Mucosa of descending colon (tissue), 3 donors: ENCODE data around the gene CSRP3. TPM values are rescaled to one million over a fixed set of nuclear protein-coding genes. Genes with fewer than 3 reads are reported as not detected.

ENCODE experiments used
- ATAC-seq: fragments of 200-7000 bp; cut with Tn5 transposase; one replicate; pipeline ENCODE4 v1.9.1; 2020; ENCODE audit warnings: mild to moderate bottlenecking, moderate library complexity
- DNase-seq, 3 donors: peaks; one replicate each; pipeline ENCODE4 v3.0.0-alpha.2; 2020
- H3K36me3 ChIP-seq: fragments of 200-600 bp; one replicate; pipeline ENCODE4 v1.8.0; 2021; ENCODE audit warnings: low read depth, mild to moderate bottlenecking
- H3K4me1 ChIP-seq: fragments of 200-600 bp; one replicate; pipeline ENCODE4 v1.8.0; 2021; ENCODE audit warnings: low read depth, mild to moderate bottlenecking
- H3K4me3 ChIP-seq: fragments of 200-600 bp; one replicate; pipeline ENCODE4 v1.8.0; 2021; ENCODE audit warnings: mild to moderate bottlenecking
- H3K9me3 ChIP-seq: fragments of 200-600 bp; one replicate; pipeline ENCODE4 v1.8.0; 2021; ENCODE audit warnings: mild to moderate bottlenecking
- intact Hi-C, 2 donors: fragments of 100-400 bp; cut with DNase I in 1 of 2; cut with micrococcal nuclease in 1 of 2; formaldehyde crosslinking; loops; one replicate each; pipeline versions ENCODE4 v1.11.0 to v1.11.1; 2022; cut with DNase I, micrococcal nuclease
- total RNA-seq, 3 donors: library from RNA; stranded (reverse); fragmentation: NEBNext Ultra II Directional in 2 of 3; extraction: Animal tissue kit (Norgen Biotek cat#: 25700) in 2 of 3; gene quantifications; one replicate each; pipeline versions ENCODE4 v1.2.1 to v1.2.4, GENCODE V29; 2021 to 2023
- TF ChIP-seq, protein P1 (sequence below): fragments of 200-600 bp; IDR thresholded peaks from one replicate; pipeline ENCODE4 v1.8.0; 2022; ENCODE audit warnings: antibody characterized with exemption, mild to moderate bottlenecking
- donor health status: DM: no; HTN: no; CAD: no; lungs with moderate emphysema.
- donor health status: DM: no; HTN: no; CAD: no.
- donor health status: DM: no; HTN: yes; CAD: no.

CSRP3 gene
- total RNA-seq, 3 donors from 2014 or later = 0.94 TPM; not detected in 2

DNA sequence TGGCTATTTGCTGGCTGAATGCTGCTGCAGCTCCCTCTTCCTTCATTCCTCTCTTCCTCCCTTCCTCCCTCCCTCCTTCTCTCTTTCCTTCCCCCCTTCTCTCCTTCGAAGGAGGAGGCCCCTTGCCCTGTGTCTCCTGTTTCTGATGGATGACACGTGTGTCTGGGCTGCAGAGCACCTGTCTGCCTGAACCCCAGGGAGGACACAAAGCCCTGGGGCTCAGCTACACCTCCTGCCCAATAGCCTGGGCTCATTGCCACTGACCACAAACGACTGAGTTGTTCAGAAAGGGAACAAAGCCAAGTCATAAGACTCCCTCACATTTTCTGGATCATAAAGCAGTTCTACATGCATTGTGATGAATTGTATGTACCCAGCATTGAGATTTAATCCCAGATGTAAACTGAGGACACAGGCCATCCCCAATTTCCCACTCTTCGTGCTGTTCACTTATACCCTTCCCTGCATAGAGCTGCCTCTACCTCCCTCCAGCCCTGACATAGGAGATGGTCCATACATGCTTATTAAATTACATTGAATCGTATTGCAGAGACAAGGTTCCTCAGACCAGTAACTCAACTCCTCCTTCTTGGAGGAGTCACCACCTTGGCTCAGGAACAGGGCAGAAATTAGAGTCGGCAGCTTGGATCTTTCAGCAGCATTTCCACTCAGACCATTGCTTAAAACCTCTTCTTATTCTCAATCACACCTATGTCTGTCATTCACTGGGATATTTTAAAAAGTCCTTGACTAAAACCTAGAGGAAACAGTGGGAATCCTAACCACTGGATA is 1.2 kb downstream of the CSRP3 start:
- DNase-seq (peak in 2 of 3 donors; percentile 49 to 62), ATAC-seq (peak; percentile 83)
- intact Hi-C loops = no loop called here
- TF ChIP-seq, protein P1, sequence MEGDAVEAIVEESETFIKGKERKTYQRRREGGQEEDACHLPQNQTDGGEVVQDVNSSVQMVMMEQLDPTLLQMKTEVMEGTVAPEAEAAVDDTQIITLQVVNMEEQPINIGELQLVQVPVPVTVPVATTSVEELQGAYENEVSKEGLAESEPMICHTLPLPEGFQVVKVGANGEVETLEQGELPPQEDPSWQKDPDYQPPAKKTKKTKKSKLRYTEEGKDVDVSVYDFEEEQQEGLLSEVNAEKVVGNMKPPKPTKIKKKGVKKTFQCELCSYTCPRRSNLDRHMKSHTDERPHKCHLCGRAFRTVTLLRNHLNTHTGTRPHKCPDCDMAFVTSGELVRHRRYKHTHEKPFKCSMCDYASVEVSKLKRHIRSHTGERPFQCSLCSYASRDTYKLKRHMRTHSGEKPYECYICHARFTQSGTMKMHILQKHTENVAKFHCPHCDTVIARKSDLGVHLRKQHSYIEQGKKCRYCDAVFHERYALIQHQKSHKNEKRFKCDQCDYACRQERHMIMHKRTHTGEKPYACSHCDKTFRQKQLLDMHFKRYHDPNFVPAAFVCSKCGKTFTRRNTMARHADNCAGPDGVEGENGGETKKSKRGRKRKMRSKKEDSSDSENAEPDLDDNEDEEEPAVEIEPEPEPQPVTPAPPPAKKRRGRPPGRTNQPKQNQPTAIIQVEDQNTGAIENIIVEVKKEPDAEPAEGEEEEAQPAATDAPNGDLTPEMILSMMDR = no peak
- Histone ChIP-seq H3K4me3 (no peak overlapping the region), H3K9me3 (no peaks in the 10 kb centered on the region), H3K4me1 (no peaks in the 10 kb centered on the region), H3K36me3 (no peaks in the 10 kb centered on the region)

DNA sequence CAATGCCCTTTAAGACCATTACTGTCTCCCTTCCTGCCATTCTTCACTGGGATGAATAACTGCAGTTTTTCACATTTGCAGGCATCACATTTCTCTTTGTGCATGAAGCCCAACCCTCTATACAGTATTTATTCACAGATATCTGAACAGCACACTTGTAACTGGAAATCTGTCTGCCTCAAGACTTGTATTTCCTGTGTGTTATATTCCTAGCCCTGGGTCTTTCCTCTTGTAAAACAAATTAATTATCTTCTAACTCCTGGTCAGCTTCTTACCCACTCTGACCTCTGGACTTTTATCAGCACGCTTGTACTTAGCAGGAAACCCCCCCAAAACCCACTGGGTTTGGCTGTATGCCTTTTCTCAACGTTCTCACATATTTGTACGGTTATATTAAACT is 2.0 kb downstream of the CSRP3 start:
- no peaks in the 10 kb centered on the region for H3K36me3 ChIP-seq
- no peak overlapping the region for H3K4me3 ChIP-seq
- TF ChIP-seq, protein P1 = no peak
- intact Hi-C loops = no loop called here
- H3K4me1 ChIP-seq = no peaks in the 10 kb centered on the region
- no peaks in the 10 kb centered on the region for H3K9me3 ChIP-seq
- peak; percentile 42 for ATAC-seq
- no peak for DNase-seq

DNA sequence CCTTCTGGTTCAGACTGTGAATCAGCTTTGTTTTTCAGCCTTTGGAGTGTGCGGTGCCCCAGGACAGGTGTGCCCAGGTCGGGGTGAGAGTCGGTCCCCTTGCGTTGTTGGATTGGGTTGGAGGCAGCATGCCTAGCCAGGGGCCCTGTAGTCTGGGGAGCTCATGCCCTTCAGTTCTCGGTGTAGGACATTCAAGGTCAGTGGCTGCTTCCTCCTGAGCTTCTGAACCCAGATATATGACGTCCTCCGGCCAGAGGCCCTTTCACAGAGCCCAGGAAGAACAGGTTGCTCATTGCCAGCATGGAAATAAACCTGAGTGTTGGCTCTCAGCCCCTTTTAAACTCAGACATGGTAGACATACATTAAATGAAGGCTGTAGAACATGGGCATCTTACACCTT is 2.7 kb downstream of the CSRP3 start:
- Histone ChIP-seq H3K36me3 (no peaks in the 10 kb centered on the region), H3K4me3 (no peak overlapping the region), H3K9me3 (no peaks in the 10 kb centered on the region), H3K4me1 (no peaks in the 10 kb centered on the region)
- intact Hi-C loops = no loop called here
- no peak for ATAC-seq
- TF ChIP-seq, protein P1 = no peak
- no peak for DNase-seq

DNA sequence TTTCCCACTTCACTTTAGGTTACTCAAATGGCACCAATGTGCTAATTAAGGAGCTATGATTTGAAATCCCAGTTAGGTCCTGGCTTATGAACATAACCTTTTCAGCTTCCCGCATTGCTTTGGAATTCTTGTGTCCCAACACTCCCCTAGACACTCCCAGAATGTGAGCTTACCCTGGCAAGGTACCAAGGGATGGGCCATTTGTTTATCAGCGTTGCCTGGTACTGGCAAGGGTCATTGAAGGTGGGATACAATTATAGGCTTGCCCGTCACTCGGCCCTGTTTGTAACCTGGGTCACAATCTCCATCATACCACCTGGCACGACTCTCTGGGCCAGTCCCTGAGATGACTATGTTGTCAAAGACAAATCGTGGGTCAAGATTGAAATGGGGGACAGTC is 5.4 kb downstream of the CSRP3 start:
- DNase-seq = peak in 2 of 3 donors; percentile 35 to 59
- Histone ChIP-seq H3K4me3 (no peak overlapping the region), H3K4me1 (no peaks in the 10 kb centered on the region), H3K36me3 (no peaks in the 10 kb centered on the region), H3K9me3 (no peaks in the 10 kb centered on the region)
- TF ChIP-seq, protein P1 = no peak
- peak; percentile 75 for ATAC-seq
- intact Hi-C loops = no loop called here

DNA sequence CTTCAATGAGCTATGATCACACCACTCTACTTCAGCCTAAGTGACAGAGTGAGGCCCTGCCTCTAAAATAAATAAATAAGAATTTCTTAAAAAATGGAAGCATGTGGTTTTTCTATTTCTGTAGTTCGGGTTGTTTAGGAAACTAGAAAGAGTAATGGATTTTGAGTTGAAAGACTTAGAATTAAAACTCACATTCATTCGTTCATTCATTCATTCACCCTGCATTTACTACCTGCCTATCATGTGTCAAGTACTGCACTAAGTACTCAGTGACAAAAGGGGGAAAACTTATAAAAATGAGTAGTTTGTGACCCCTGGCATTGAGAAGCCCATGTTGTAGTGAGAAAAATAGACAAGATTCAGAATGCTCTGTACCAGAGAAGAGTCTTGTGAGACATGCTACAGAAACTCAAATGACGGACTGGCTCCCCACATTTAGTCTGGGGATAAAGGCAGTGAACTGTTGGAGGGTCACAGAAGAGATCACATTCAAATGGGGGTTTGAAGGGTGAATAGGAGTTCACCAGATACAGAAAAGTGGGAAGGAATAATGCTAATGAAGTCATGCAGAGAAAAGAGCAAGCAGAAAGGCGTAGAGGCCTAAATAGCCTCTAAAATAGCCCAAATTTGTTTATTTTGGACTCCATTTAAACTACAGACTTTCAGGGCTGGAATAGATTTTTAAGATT is 7.0 kb downstream of the CSRP3 start:
- H3K4me3 ChIP-seq = no peak overlapping the region
- ATAC-seq = no peak
- H3K4me1 ChIP-seq = no peaks in the 10 kb centered on the region
- intact Hi-C loops = no loop called here
- no peaks in the 10 kb centered on the region for H3K9me3 ChIP-seq
- DNase-seq = no peak
- TF ChIP-seq, protein P1 = no peak
- H3K36me3 ChIP-seq = no peaks in the 10 kb centered on the region
